ENCODE data around the gene SFTA2.

GRCh38 chr6:30957716-30958115 lies 25.7 kb upstream of the SFTA2 start:
- TF ChIP-seq ZNF274 (IDR thresholded peaks at IDR 0.05; ENCODE audit: low read depth, low read length) (no peak), SUZ12 (IDR thresholded peaks at IDR 0.05; ENCODE audit: extremely low read depth, insufficient read depth, insufficient read length) (no peak)

All from NT2/D1 (cell line).